GM12892 (cell line): Measurements from ENCODE around the gene SULF2.

Source experiments
- POLR2A ChIP-seq: IDR thresholded peaks from 2 replicates; pipeline ENCODE4 v1.6.1; 2011; ENCODE audit warnings: low read depth, low read length, control low read depth
- TAF1 ChIP-seq: IDR thresholded peaks from 2 replicates; pipeline ENCODE4 v1.6.1; 2011; ENCODE audit warnings: low read depth, mild to moderate bottlenecking, control low read depth, low read length, borderline replicate concordance

DNA sequence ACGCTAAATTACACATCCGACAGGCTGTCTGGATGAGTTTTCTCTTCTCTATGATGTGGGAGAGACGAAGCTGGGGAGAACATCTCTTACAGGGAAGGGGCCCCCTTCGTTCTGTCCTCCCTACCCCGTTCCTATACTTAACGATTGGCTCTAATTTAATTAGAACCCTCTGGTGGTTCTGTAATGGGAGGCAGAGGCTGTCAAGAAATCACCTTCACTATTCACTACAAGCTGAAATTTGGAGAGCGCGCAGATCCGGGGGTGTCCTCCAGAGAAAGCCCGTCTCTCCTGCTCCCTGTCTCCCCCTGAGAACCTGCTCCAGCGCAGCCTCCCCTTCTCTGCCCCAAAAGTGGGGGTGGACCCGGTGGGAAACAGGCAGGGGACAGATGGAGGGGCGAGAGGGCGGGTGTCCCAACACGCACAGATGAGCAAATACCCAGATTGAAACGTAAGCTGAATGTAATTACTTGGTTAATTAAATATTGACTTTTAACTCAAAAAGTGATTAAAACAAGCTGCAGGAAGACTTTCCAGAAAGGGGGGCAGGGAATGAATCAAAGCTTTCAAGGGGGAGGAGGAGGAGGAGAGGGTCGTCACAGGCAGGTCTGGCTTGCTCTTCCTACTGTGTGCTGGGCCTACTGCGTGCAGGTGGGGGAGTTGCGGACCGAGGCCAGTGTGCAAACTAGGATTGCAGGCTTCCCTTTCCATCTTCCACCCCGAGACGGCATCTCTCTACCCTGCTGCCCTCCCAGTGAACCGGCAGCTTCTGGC is 1.3 kb downstream of the SULF2 start:
- TF ChIP-seq POLR2A (no peak), TAF1 (no peak)
